ENCODE results near the gene CTAG2. TPM values are rescaled to one million over a fixed set of nuclear protein-coding genes. Genes with fewer than 3 reads are reported as not detected.
"Not testable (repeated sequence)": the region's sequence is repeated elsewhere in the genome, so short reads cannot be mapped to it uniquely, and the experiment has no call there.

Gene CTAG2
- total and polyA plus RNA-seq, 2 donors (not counting 3 experiments of a cell fraction or from before 2014, with no cell fraction given), result not detected

DNA sequence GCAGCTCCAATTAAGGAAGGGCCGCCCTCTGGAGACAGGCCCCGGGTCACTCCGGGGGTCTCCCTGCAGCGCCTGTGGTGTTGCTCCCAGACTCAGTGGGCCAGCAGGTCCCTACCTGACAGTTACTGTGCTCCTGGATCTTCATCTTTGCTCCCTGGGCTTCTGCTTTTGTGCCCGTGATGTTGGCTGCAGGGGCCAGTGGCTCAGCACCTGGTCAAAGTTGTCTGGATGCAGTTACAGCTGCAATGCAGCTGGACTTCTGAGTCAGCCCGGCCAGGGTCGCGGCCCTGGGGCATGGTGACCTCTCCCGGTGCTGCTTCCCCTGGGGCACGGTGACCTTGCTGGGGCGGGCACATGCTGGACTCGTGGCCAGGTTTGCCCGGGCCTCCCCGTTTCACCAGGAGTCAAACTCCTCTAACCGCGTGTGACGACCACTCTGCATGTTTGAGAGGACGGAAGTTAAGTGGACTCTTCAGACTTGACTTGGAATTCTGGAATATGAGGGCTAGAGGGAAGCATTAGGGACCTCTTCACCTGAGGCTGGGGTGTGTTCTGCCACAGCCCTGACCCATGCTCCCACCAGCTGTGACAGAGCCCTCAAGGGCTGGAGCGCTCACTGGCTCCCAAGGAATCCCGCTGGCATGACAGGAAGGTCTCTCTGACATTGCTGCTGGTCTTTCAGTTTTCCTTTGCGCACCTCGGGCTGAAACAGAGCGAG, 3.7 kb downstream of the CTAG2 start:
- no peaks in the 10 kb centered on the region for H4K20me1 ChIP-seq (replicated peaks; ENCODE audit: control insufficient read depth, extremely low read depth, insufficient read depth, low read length)
- BruUV-seq (replicated peaks), result no TSS peak
- no peak overlapping the region for H3K9ac ChIP-seq (replicated peaks; ENCODE audit: extremely low read depth, insufficient read depth, low read length)
- dilution Hi-C loops (cut with MboI; ENCODE audit: extremely low pct_ligation_motif_present, low sequenced_read_pairs) (no loop called here), intact Hi-C loops (cut with micrococcal nuclease) (no loop called here)
- H3K36me3 ChIP-seq (ENCODE audit: control insufficient read depth in 2 of 2, extremely low read depth in 1 of 2, insufficient read depth in 2 of 2, low read length in 2 of 2), result no peaks in the 10 kb centered on the region
- H3K4me2 ChIP-seq (ENCODE audit: insufficient read depth, low read length), result no peak overlapping the region
- no peaks in the 10 kb centered on the region for H3K27me3 ChIP-seq (ENCODE audit: control insufficient read depth in 2 of 2, insufficient read depth in 2 of 2, low read length in 2 of 2)
- H3K4me3 ChIP-seq (replicated peaks in 1 of 3; ENCODE audit: insufficient read depth in 1 of 3, low read depth in 1 of 3, low read length in 3 of 3), result no peak overlapping the region
- peak overlapping the region; percentile 73 for H2AFZ ChIP-seq (ENCODE audit: low read depth, low read length)
- TF ChIP-seq MYC (IDR thresholded peaks at IDR 0.05; ENCODE audit: low read depth, low read length), result no peak
- TF ChIP-seq GATA2 (IDR thresholded peaks at IDR 0.05; ENCODE audit: insufficient read depth, insufficient read length, low read depth, low read length), result no peak
- TF ChIP-seq, protein P1, sequence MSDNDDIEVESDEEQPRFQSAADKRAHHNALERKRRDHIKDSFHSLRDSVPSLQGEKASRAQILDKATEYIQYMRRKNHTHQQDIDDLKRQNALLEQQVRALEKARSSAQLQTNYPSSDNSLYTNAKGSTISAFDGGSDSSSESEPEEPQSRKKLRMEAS (IDR thresholded peaks at IDR 0.05; ENCODE audit: insufficient read depth, insufficient read length), result no peak
- no peak for TF ChIP-seq JUN (IDR thresholded peaks at IDR 0.05; ENCODE audit: borderline replicate concordance, insufficient read depth, insufficient read length, low read depth)
- TF ChIP-seq POLR2A (IDR thresholded peaks at IDR 0.05; ENCODE audit: low read depth, low read length), result no peak
- no peak overlapping the region for H3K27ac ChIP-seq (ENCODE audit: insufficient read depth, low read depth, low read length)
- H3K79me2 ChIP-seq (ENCODE audit: control insufficient read depth, insufficient read depth, low read length), result no peaks in the 10 kb centered on the region
- no peaks in the 10 kb centered on the region for H3K9me1 ChIP-seq (replicated peaks; ENCODE audit: control insufficient read depth, extremely low read depth, insufficient read depth, low read length)
- POLR2A ChIA-PET, result no interaction called here
- CTCF ChIA-PET, result no interaction called here
- FAIRE-seq, result no peak
- no peak for DNase-seq (ENCODE audit: low read depth, low spot score)
- H3K9me3 ChIP-seq (replicated peaks; ENCODE audit: control insufficient read depth, insufficient read depth, low read length), result no peaks in the 10 kb centered on the region
- peaks cover 5% of the 10 kb centered on the region for H3K4me1 ChIP-seq (ENCODE audit: control insufficient read depth, extremely low read depth, insufficient read depth, low read length)

DNA sequence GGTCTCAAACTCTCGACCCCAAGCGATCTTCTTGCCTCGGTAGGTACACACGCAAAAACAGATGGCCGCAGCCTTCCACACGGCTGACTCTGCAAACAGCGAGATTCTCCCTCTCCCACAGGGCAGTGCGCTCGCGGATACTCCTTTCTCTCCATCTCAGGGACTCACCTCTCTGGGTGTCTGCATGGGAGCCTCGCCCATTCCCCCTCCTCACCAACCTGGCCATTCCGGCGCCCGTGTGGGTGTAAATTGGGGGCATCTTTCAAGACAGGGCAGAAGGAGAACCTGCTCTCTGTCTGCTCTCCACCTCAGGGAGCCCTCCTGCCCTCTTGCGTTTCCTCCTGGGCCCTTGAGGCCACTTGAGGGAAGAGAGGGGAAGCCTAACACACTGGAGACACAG, 4.4 kb downstream of the CTAG2 start:
- DNase-seq (ENCODE audit: low read depth, low spot score), result no peak
- no peak overlapping the region for H3K4me3 ChIP-seq (replicated peaks in 1 of 3; ENCODE audit: insufficient read depth in 1 of 3, low read depth in 1 of 3, low read length in 3 of 3)
- H3K27ac ChIP-seq (ENCODE audit: insufficient read depth, low read depth, low read length), result no peak overlapping the region
- no peaks in the 10 kb centered on the region for H3K79me2 ChIP-seq (ENCODE audit: control insufficient read depth, insufficient read depth, low read length)
- H4K20me1 ChIP-seq (replicated peaks; ENCODE audit: control insufficient read depth, extremely low read depth, insufficient read depth, low read length), result no peaks in the 10 kb centered on the region
- FAIRE-seq, result no peak
- H3K9me1 ChIP-seq (replicated peaks; ENCODE audit: control insufficient read depth, extremely low read depth, insufficient read depth, low read length), result no peaks in the 10 kb centered on the region
- dilution Hi-C loops (cut with MboI; ENCODE audit: extremely low pct_ligation_motif_present, low sequenced_read_pairs) (no loop called here), intact Hi-C loops (cut with micrococcal nuclease) (no loop called here)
- ChIA-PET POLR2A (no interaction called here), CTCF (no interaction called here)
- H3K9me3 ChIP-seq (replicated peaks; ENCODE audit: control insufficient read depth, insufficient read depth, low read length), result no peaks in the 10 kb centered on the region
- no peaks in the 10 kb centered on the region for H3K36me3 ChIP-seq (ENCODE audit: control insufficient read depth in 2 of 2, extremely low read depth in 1 of 2, insufficient read depth in 2 of 2, low read length in 2 of 2)
- H3K27me3 ChIP-seq (ENCODE audit: control insufficient read depth in 2 of 2, insufficient read depth in 2 of 2, low read length in 2 of 2), result no peaks in the 10 kb centered on the region
- TF ChIP-seq, protein P1 (IDR thresholded peaks at IDR 0.05; ENCODE audit: insufficient read depth, insufficient read length), result no peak
- TF ChIP-seq FOS (IDR thresholded peaks at IDR 0.05; ENCODE audit: borderline replicate concordance, insufficient read depth, low read length), result no peak
- no peak for TF ChIP-seq POLR2AphosphoS5 (IDR thresholded peaks at IDR 0.05; ENCODE audit: insufficient read depth, low read depth, low read length)
- TF ChIP-seq JUN (IDR thresholded peaks at IDR 0.05; ENCODE audit: borderline replicate concordance, insufficient read depth, insufficient read length, low read depth), result no peak
- no peak for TF ChIP-seq EZH2 (IDR thresholded peaks at IDR 0.05; ENCODE audit: borderline replicate concordance, low read depth, low read length, severe bottlenecking)
- TF ChIP-seq POLR2A (IDR thresholded peaks at IDR 0.05; ENCODE audit: low read depth, low read length), result no peak
- no peak overlapping the region for H3K4me2 ChIP-seq (ENCODE audit: insufficient read depth, low read length)
- no peak overlapping the region for H3K9ac ChIP-seq (replicated peaks; ENCODE audit: extremely low read depth, insufficient read depth, low read length)
- H3K4me1 ChIP-seq (ENCODE audit: control insufficient read depth, extremely low read depth, insufficient read depth, low read length), result peaks cover 5% of the 10 kb centered on the region
- no TSS peak for BruUV-seq (replicated peaks)
- no peak overlapping the region for H2AFZ ChIP-seq (ENCODE audit: low read depth, low read length)

DNA sequence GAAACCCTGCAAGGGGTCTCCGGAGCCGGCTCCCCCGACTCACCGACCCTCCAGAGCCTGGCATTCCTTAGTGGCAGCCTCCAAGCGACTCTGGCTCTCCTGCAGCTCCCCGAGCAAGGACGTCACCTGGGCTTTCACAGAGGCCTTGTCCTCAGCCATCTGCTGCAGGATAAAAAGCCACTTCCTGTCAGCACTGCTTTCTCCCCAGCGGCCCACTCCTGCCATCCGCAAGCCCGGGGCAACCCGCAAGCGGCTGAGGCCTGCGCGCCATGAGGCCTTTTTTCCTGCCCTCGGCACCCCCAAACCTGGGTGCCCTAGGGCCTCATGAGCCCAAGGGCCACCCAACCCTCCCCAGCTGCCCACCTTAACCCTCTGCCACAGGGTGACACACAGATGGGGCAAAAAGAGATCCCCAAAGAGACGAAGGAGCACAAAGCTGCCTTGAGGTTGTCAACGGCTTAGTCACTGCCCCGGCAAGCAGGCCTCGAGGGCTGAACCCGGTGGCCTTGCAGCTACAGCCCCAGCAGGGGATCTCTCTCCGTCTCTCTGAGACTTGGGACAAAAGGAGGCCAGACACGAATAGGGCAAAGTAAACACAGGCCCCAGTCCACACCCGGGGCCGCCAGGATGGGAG, 7.5 kb downstream of the CTAG2 start:
- H3K79me2 ChIP-seq (ENCODE audit: control insufficient read depth, insufficient read depth, low read length); H3K9me3 ChIP-seq (replicated peaks; ENCODE audit: control insufficient read depth, insufficient read depth, low read length); DNase-seq (ENCODE audit: low read depth, low spot score); CTCF ChIA-PET; H3K9me1 ChIP-seq (replicated peaks; ENCODE audit: control insufficient read depth, extremely low read depth, insufficient read depth, low read length); H2AFZ ChIP-seq (ENCODE audit: low read depth, low read length); H4K20me1 ChIP-seq (replicated peaks; ENCODE audit: control insufficient read depth, extremely low read depth, insufficient read depth, low read length); H3K27ac ChIP-seq (ENCODE audit: insufficient read depth, low read depth, low read length); POLR2A ChIA-PET; H3K36me3 ChIP-seq (ENCODE audit: control insufficient read depth in 2 of 2, extremely low read depth in 1 of 2, insufficient read depth in 2 of 2, low read length in 2 of 2); H3K4me3 ChIP-seq (replicated peaks in 1 of 3; ENCODE audit: insufficient read depth in 1 of 3, low read depth in 1 of 3, low read length in 3 of 3); dilution Hi-C loops (cut with MboI; ENCODE audit: extremely low pct_ligation_motif_present, low sequenced_read_pairs); H3K4me1 ChIP-seq (ENCODE audit: control insufficient read depth, extremely low read depth, insufficient read depth, low read length); BruUV-seq (replicated peaks); H3K9ac ChIP-seq (replicated peaks; ENCODE audit: extremely low read depth, insufficient read depth, low read length); H3K4me2 ChIP-seq (ENCODE audit: insufficient read depth, low read length); H3K27me3 ChIP-seq (ENCODE audit: control insufficient read depth in 2 of 2, insufficient read depth in 2 of 2, low read length in 2 of 2); intact Hi-C loops (cut with micrococcal nuclease): not testable (repeated sequence)
- FAIRE-seq, result peak; percentile 78
